GM06990 (cell line): Measurements from ENCODE around the gene CIB2.
"Not testable (repeated sequence)": the region's sequence is repeated elsewhere in the genome, so short reads cannot be mapped to it uniquely, and the experiment has no call there.

Source experiments
- DNase-seq: peaks from one replicate; pipeline ENCODE4 v3.0.0-alpha.2; 2011; ENCODE audit not compliant: insufficient read length; ENCODE audit errors: extremely low read depth
- H3K27me3 ChIP-seq: replicated peaks from 2 replicates; pipeline ENCODE4 v1.6.0; 2011; ENCODE audit warnings: low read length; ENCODE audit not compliant: control insufficient read depth, insufficient read depth
- H3K36me3 ChIP-seq: 2 replicates; pipeline ENCODE4 v1.5.1; 2011; ENCODE audit warnings: low read length; ENCODE audit not compliant: control insufficient read depth, insufficient read depth
- H3K4me3 ChIP-seq: replicated peaks from 2 replicates; pipeline ENCODE4 v1.5.1; 2011; ENCODE audit warnings: low read depth, mild to moderate bottlenecking, control low read depth, low read length
- TF ChIP-seq, protein P1 (sequence below): IDR thresholded peaks from 2 replicates; pipeline ENCODE4 v1.5.1; 2011; ENCODE audit warnings: low read length, control low read depth, mild to moderate bottlenecking, inconsistent platforms; ENCODE audit not compliant: insufficient read depth, poor library complexity, severe bottlenecking

Gene CIB2

GRCh38 chr15:78154955-78155354, 23.7 kb upstream of the CIB2 start:
- no peak overlapping the region for H3K4me3 ChIP-seq
- no peaks in the 10 kb centered on the region for H3K27me3 ChIP-seq
- peaks cover 10% of the 10 kb centered on the region for H3K36me3 ChIP-seq
- no peak for DNase-seq
- TF ChIP-seq, protein P1, sequence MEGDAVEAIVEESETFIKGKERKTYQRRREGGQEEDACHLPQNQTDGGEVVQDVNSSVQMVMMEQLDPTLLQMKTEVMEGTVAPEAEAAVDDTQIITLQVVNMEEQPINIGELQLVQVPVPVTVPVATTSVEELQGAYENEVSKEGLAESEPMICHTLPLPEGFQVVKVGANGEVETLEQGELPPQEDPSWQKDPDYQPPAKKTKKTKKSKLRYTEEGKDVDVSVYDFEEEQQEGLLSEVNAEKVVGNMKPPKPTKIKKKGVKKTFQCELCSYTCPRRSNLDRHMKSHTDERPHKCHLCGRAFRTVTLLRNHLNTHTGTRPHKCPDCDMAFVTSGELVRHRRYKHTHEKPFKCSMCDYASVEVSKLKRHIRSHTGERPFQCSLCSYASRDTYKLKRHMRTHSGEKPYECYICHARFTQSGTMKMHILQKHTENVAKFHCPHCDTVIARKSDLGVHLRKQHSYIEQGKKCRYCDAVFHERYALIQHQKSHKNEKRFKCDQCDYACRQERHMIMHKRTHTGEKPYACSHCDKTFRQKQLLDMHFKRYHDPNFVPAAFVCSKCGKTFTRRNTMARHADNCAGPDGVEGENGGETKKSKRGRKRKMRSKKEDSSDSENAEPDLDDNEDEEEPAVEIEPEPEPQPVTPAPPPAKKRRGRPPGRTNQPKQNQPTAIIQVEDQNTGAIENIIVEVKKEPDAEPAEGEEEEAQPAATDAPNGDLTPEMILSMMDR: no peak

DNA sequence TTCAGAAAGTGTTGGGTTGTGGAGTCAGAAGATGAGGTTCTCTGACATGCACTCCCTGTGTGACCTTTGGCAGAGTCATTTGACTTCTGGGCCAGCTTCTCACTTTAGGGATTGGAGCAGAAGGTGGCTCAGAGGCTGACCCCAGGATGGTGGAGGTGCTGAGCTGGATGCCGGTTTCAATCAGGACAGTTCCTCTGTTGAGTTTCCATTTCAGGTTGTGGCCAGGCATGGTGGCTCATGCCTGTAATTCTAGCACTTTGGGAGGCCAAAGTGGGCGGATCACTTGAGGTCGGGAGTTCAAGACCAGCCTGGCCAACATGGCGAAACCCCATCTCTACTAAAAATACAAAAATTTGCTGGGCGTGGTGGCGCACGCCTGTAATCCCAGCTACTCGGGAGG, 19.8 kb upstream of the CIB2 start:
- DNase-seq, H3K4me3 ChIP-seq, H3K36me3 ChIP-seq, H3K27me3 ChIP-seq: not testable (repeated sequence)

DNA sequence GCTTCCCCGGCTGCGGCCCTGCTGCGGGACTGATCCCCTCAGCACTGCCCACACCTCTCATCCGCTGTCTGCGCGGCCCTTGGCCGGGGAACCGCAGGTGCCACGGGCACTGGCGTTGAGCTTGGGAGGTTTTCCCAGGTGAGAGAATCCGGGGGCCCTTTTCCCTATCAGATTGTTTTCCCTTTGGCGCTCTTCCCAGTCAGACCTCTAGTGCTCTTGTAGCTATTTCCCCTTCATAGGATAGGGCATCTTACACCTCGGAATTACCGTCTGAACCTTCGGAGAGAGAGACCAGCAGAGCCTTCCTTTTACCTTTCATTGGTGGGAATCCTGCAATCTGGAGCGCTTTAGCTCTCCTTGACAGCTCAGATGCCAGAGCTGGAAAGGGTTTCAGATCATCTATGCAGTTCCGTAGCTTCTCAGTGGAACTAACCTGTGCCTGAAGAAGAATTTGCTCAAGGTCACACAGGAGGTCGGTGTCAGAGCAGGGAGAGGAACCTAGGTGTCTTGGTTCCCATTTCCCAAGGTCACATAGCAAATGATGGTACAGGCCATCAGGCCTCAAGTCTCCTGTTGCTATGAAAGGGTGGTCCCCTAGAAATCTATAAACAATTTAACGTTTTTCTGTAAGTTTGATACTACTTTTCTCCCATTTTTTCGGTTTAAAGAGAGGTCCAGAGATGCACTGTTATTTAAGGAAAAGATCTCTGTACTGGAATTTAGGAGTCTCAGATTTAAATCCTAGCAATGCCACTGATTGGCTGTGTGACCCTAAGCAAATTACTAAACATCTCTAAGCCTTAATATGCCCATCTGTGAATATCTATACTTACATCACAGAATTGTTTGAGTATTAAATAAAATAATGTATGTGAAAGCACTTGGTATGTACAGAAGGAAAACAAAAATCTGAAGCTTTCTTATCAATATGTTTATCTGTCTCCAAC, 18.8 kb upstream of the CIB2 start:
- no peak for DNase-seq
- TF ChIP-seq, protein P1: no peak
- H3K4me3 ChIP-seq: peak overlapping the region; percentile 77
- H3K36me3 ChIP-seq: peaks cover 5% of the 10 kb centered on the region
- H3K27me3 ChIP-seq: no peaks in the 10 kb centered on the region

DNA sequence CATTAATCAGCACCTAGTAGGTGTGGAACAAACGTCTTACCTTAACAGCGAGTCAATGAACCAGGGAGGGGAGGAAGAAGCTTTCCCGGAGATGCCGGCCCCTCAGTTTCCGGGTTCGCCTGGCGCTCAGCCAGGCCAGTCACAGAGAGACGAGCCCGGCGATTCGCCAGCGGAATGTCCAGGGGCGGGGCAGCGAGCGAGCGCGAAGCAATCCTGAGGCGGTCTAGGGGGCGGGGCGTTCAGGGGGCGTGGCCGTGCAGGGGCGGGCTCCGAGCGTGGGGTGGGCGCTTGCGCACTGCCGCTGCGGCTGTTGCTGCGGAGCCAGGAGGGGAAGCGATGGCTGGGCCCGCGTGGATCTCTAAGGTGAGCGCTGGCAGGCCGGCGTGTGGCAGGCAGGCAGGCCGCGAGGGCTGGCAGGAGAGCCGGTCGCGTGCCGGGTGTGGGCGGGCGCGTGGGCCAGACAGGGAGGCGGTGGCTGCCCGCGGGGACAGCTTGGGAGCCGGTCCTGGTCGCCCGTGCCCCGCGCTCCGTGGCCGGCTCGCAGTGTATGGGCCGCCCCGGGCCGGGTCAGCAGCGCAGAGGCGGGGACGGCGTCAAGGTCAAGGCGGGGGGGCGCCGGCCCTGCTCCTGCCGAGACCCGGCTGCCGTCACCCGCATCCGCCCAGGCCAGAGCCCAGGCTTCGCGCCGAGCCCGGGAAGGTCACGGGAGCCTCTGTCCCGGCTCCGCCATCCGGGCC, 18.0 kb upstream of the CIB2 start, which contains the start of gene IDH3A:
Gene IDH3A, plus strand, starts transcription at position 295 of the 737 bp plus-strand sequence. Its CDS starts 42 bp downstream, at position 337.
- Histone ChIP-seq H3K27me3 (no peaks in the 10 kb centered on the region), H3K36me3 (peaks cover 3% of the 10 kb centered on the region; the same call in 1 of the 2 replicates), H3K4me3 (peak within 1 kb of the TSS; percentile 77)
- TF ChIP-seq, protein P1: no peak
- peak; percentile 97 for DNase-seq

DNA sequence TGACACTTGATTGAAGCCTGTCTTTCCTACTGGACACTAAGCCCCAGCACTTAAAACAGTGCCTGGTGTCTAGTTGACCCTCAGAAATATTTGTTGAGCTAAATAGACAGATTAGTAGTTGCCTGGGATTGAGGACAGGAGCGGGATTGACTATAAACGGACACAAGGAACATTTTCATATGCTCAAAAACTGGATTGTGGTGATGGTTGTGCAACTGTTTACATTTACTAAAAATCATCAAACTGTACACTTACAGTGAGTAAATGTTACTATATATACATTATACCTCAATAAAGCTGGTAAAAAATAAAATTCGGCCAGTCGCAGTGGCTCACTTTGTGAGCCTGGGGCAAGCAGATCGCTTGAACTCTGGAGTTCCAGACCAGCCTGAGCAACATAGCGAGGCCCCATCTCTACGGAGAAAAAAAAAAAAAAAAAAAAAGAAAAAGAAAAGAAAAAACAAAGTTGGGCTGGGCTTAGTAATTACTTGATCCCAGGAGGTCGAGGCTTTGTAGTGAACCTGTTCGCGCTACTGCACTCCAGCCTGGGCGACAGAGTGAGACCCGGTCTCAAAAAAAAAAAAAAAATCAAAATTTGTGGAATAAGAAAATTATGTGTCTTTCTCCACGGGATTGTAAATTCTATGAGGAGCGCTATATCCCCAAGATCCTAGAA, 17.3 kb upstream of the CIB2 start:
- TF ChIP-seq, protein P1: no peak
- DNase-seq: no peak
- no peaks in the 10 kb centered on the region for H3K27me3 ChIP-seq

More for the DNA sequence above, 17.3 kb upstream of the CIB2 start:
- Histone ChIP-seq H3K36me3 (peaks cover 3% of the 10 kb centered on the region; the same call in 1 of the 2 replicates), H3K4me3 (peak overlapping the region; percentile 65)
